AG08395 (cell line): Measurements from ENCODE around the gene SYTL2.

Experiments
- DNase-seq: peaks from one replicate; pipeline ENCODE4 v3.0.0; 2012; ENCODE audit warnings: mixed read lengths, low spot score

Gene SYTL2

DNA sequence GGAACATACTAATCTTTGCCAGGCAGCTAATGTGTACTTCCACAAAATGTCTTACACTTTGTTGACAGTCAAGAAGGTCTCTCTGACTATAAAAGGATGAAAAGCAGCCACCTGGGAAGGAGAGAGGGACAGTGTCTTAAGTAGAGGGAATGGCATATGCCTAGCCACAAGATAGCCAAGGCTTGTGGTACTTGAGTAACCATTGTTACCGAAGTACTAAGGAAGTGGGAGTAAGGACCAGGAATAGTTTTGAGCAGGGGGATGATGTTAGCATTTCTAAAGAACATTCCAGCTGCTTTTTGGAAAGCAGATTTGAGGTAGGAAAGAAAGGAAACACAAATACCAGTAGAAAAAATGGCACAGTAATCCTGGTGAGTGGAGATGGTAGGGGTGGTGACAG, 159.8 kb downstream of the SYTL2 start:
- DNase-seq: no peak

DNA sequence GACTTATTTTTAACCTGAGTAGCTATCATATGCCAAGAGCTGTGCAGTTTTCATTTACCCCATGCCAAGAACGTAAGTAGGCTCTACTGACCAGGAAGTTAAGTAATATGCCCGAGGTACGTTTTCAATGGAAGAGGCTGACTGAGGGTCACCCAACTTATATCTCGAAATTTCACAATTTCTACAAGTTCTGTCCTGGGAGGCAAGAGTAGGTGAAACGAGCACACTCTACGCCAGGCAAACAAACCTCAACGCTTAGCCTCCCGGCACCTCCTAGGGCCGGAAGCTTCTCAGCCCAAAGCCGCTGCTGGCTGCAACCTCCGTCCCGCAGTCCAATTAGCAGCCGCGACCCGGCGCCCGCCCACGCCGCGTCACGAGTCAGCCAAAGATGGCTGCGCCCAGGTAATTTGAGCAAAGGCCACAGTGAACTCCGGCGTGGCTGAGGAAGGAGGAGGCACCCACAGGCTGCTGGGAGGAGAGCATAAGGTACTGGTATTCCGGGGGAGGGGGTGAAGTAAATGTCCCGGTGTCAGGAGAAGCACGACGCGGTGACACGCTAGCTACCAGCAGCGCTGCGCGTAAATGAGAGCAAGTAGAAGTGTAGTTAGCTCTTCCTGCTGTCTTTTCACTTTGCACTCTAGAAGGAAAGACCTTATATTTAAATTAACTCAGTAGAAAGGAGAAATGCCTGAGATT, 163.2 kb downstream of the SYTL2 start, which contains the start of gene TMEM126A:
Gene TMEM126A, plus strand, starts transcription at position 364 of the 696 bp plus-strand sequence. CDS start 2,289 bp downstream, outside the sequence.
- DNase-seq: peak; percentile 89

- DNase-seq: no peak
Observed at GRCh38 chr11:85647078-85647477, 163.9 kb downstream of the SYTL2 start.
